CD4-positive, CD25-positive, alpha-beta regulatory T cell (primary cell): ENCODE data around the gene INSYN2A. TPM values are rescaled to one million over a fixed set of nuclear protein-coding genes. Genes with fewer than 3 reads are reported as not detected.
A peak's percentile ranks its signal among the peaks of the same experiment; 100 is the strongest.

Experiments used
- ATAC-seq, 2 donors: fragments of 150-1000 bp; cut with Tn5 transposase; one replicate each; pipeline ENCODE4 v1.10.0; 2021; ENCODE audit warnings: low read depth in 2 of 2, moderate number of reproducible peaks in 2 of 2, moderate library complexity in 1 of 2
- DNase-seq, 3 donors: peaks; one replicate each; pipeline versions ENCODE4 v3.0.0 to v3.0.0-alpha.2; 2012 to 2022; ENCODE audit warnings: mixed read lengths in 1 of 3
- H3K27ac ChIP-seq: one replicate; pipeline ENCODE4 v1.7.0; 2013; ENCODE audit warnings: mild to moderate bottlenecking, low read length; ENCODE audit not compliant: insufficient read depth, poor library complexity, severe bottlenecking
- H3K27me3 ChIP-seq: one replicate; pipeline ENCODE4 v1.7.0; 2013; ENCODE audit warnings: low read length; ENCODE audit not compliant: control insufficient read depth, insufficient read depth
- H3K36me3 ChIP-seq: one replicate; pipeline ENCODE4 v1.7.0; 2013; ENCODE audit warnings: mild to moderate bottlenecking, low read length, moderate library complexity; ENCODE audit not compliant: control insufficient read depth, insufficient read depth
- H3K4me1 ChIP-seq: 2 replicates; pipeline ENCODE4 v1.7.0; 2013; ENCODE audit warnings: mild to moderate bottlenecking, low read length; ENCODE audit not compliant: insufficient read depth, control insufficient read depth, poor library complexity, severe bottlenecking
- H3K4me3 ChIP-seq: one replicate; pipeline ENCODE4 v1.7.0; 2013; ENCODE audit warnings: low read depth, mild to moderate bottlenecking, low read length, moderate library complexity
- H3K9me3 ChIP-seq, 2 experiments: 1 replicate in 1 of 2; 2 replicates in 1 of 2; pipeline ENCODE4 v1.7.0; 2013; ENCODE audit warnings: low read length in 2 of 2, mild to moderate bottlenecking in 1 of 2, moderate library complexity in 1 of 2; ENCODE audit not compliant: control insufficient read depth in 2 of 2
- H3K27ac Mint-ChIP-seq, 3 donors: one replicate each; pipeline ENCODE4 v1.8.0; 2020 to 2022; ENCODE audit warnings: mild to moderate bottlenecking in 3 of 3, mixed read lengths in 3 of 3, moderate library complexity in 2 of 3
- H3K27me3 Mint-ChIP-seq: one replicate; pipeline ENCODE4 v1.8.0; 2022; ENCODE audit warnings: mild to moderate bottlenecking, mixed read lengths
- H3K36me3 Mint-ChIP-seq: one replicate; pipeline ENCODE4 v1.8.0; 2020; ENCODE audit warnings: mixed read lengths
- H3K4me1 Mint-ChIP-seq, 4 donors: one replicate each; pipeline ENCODE4 v1.8.0; 2020 to 2022; ENCODE audit warnings: mixed read lengths in 4 of 4, mild to moderate bottlenecking in 1 of 4
- H3K4me3 Mint-ChIP-seq, 4 donors: one replicate each; pipeline ENCODE4 v1.8.0; 2020 to 2022; ENCODE audit warnings: mild to moderate bottlenecking in 4 of 4, mixed read lengths in 4 of 4, moderate library complexity in 3 of 4
- H3K9me3 Mint-ChIP-seq, 7 donors: one replicate each; pipeline ENCODE4 v1.8.0; 2020 to 2022; ENCODE audit warnings: mixed read lengths in 7 of 7, mild to moderate bottlenecking in 3 of 7, moderate library complexity in 2 of 7
- polyA plus RNA-seq, 4 donors: library from polyadenylated mRNA; unstranded; fragments of 300-500 nt; fragmentation: Illumina TruSeq; gene quantifications; one replicate each; pipeline ENCODE4 v1.2.3, GENCODE V29; 2021
- total RNA-seq: library from RNA; stranded (reverse); gene quantifications from one replicate; pipeline ENCODE4 v1.2.3, GENCODE V29; 2022

INSYN2A gene
- total and polyA plus RNA-seq, 5 donors from 2014 or later = not detected

GRCh38 chr10:127159648-127160245 is 36.6 kb downstream of the INSYN2A start:
- Histone ChIP-seq H3K27ac (no peak overlapping the region), H3K4me3 (no peak overlapping the region), H3K27me3 (no peaks in the 10 kb centered on the region), H3K4me1 (no peaks in the 10 kb centered on the region), H3K9me3 (no peaks in the 10 kb centered on the region), H3K36me3 (no peaks in the 10 kb centered on the region)
- DNase-seq (no peak), ATAC-seq (no peak)
- Mint-ChIP-seq H3K27me3 (no peaks in the 10 kb centered on the region), H3K9me3 (no peaks in the 10 kb centered on the region), H3K4me1 (peaks cover 0 to 3% (median 0%) of the 10 kb centered on the region in 4 donors), H3K27ac (peak overlapping the region in 1 of 3 donors; percentile 84), H3K4me3 (no peak overlapping the region), H3K36me3 (no peaks in the 10 kb centered on the region)

DNA sequence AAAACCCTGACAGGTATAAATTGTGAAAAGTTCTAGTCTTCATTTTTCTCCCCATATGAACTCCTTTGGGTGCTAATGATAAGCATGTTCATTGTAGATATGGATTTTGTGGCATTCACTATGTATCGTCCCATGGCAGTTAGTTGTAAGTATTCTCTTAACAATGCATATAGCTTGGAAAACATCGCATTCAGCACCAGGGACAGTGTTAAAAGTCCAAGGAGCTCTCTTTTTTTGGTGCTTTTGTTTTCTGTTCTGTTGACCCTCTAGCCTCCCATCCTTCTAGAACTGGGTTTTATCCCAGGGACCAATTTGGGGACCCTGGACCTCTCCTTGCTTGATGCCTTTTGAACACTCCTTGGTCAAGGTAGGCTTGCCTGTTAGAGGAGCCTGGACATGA is 37.7 kb downstream of the INSYN2A start:
- no peaks in the 10 kb centered on the region for H3K9me3 ChIP-seq
- no peaks in the 10 kb centered on the region for H3K9me3 Mint-ChIP-seq
- no peaks in the 10 kb centered on the region for H3K27me3 ChIP-seq
- H3K4me3 Mint-ChIP-seq = no peak overlapping the region
- no peak overlapping the region for H3K27ac Mint-ChIP-seq
- H3K36me3 Mint-ChIP-seq = no peaks in the 10 kb centered on the region
- no peak overlapping the region for H3K27ac ChIP-seq
- no peak overlapping the region for H3K4me3 ChIP-seq
- ATAC-seq (no peak), DNase-seq (no peak)
- no peaks in the 10 kb centered on the region for H3K27me3 Mint-ChIP-seq
- peaks cover 0 to 3% (median 0%) of the 10 kb centered on the region in 4 donors for H3K4me1 Mint-ChIP-seq
- H3K36me3 ChIP-seq = no peaks in the 10 kb centered on the region
- H3K4me1 ChIP-seq = no peaks in the 10 kb centered on the region

GRCh38 chr10:127157506-127158200 is 38.7 kb downstream of the INSYN2A start:
- Mint-ChIP-seq H3K4me3 (no peak overlapping the region), H3K27ac (no peak overlapping the region), H3K27me3 (no peaks in the 10 kb centered on the region), H3K4me1 (no peaks in the 10 kb centered on the region), H3K9me3 (no peaks in the 10 kb centered on the region), H3K36me3 (no peaks in the 10 kb centered on the region)
- no peak for ATAC-seq
- Histone ChIP-seq H3K4me1 (no peaks in the 10 kb centered on the region), H3K4me3 (no peak overlapping the region), H3K36me3 (no peaks in the 10 kb centered on the region), H3K27ac (no peak overlapping the region), H3K27me3 (no peaks in the 10 kb centered on the region), H3K9me3 (no peaks in the 10 kb centered on the region)
- no peak for DNase-seq

- H3K27me3 Mint-ChIP-seq = no peaks in the 10 kb centered on the region
- H3K4me3 Mint-ChIP-seq = no peak overlapping the region
- no peak overlapping the region for H3K27ac Mint-ChIP-seq
- no peaks in the 10 kb centered on the region for H3K36me3 Mint-ChIP-seq
- H3K4me1 ChIP-seq = no peaks in the 10 kb centered on the region
- no peak for DNase-seq
- H3K27ac ChIP-seq = no peak overlapping the region
- H3K4me3 ChIP-seq = no peak overlapping the region
- H3K27me3 ChIP-seq = no peaks in the 10 kb centered on the region
- no peaks in the 10 kb centered on the region for H3K36me3 ChIP-seq
- H3K9me3 ChIP-seq = no peaks in the 10 kb centered on the region
- ATAC-seq = no peak
- no peaks in the 10 kb centered on the region for H3K4me1 Mint-ChIP-seq
- no peaks in the 10 kb centered on the region for H3K9me3 Mint-ChIP-seq
Observed at GRCh38 chr10:127157089-127157488, 39.3 kb downstream of the INSYN2A start.

GRCh38 chr10:127154831-127155620 is 41.4 kb downstream of the INSYN2A start:
- Mint-ChIP-seq H3K4me1 (no peaks in the 10 kb centered on the region), H3K27me3 (no peaks in the 10 kb centered on the region), H3K4me3 (no peak overlapping the region), H3K36me3 (no peaks in the 10 kb centered on the region), H3K9me3 (peaks cover 0 to 2% (median 0%) of the 10 kb centered on the region in 7 donors), H3K27ac (no peak overlapping the region)
- Histone ChIP-seq H3K36me3 (no peaks in the 10 kb centered on the region), H3K27me3 (no peaks in the 10 kb centered on the region), H3K9me3 (no peaks in the 10 kb centered on the region), H3K4me3 (no peak overlapping the region), H3K27ac (no peak overlapping the region), H3K4me1 (no peaks in the 10 kb centered on the region)
- ATAC-seq (no peak), DNase-seq (no peak)

DNA sequence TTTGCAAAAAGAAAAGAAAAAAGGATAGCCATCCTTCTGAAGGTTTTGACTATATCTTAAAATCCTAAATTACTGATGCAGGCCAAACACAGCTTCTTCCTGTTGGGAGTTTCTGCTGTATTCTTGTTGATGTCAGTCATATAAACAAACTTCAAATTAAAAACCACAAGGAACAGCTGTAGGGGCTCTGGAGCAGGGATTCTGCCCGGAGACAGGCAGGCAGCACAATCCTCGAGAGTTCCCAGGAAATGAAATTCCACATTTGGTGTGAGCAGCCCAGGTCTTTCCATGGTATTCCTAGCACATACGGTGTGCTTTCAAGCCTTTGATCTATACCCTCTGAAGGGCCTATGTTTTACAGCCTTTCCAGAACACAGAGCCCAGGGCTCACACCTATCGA is 43.2 kb downstream of the INSYN2A start:
- Histone ChIP-seq H3K9me3 (no peaks in the 10 kb centered on the region), H3K27ac (no peak overlapping the region), H3K36me3 (no peaks in the 10 kb centered on the region), H3K4me1 (no peaks in the 10 kb centered on the region), H3K4me3 (no peak overlapping the region), H3K27me3 (no peaks in the 10 kb centered on the region)
- Mint-ChIP-seq H3K9me3 (peaks cover 0 to 2% (median 0%) of the 10 kb centered on the region in 7 donors), H3K4me1 (no peaks in the 10 kb centered on the region), H3K36me3 (no peaks in the 10 kb centered on the region), H3K27ac (no peak overlapping the region), H3K27me3 (no peaks in the 10 kb centered on the region), H3K4me3 (no peak overlapping the region)
- DNase-seq (no peak), ATAC-seq (no peak)

DNA sequence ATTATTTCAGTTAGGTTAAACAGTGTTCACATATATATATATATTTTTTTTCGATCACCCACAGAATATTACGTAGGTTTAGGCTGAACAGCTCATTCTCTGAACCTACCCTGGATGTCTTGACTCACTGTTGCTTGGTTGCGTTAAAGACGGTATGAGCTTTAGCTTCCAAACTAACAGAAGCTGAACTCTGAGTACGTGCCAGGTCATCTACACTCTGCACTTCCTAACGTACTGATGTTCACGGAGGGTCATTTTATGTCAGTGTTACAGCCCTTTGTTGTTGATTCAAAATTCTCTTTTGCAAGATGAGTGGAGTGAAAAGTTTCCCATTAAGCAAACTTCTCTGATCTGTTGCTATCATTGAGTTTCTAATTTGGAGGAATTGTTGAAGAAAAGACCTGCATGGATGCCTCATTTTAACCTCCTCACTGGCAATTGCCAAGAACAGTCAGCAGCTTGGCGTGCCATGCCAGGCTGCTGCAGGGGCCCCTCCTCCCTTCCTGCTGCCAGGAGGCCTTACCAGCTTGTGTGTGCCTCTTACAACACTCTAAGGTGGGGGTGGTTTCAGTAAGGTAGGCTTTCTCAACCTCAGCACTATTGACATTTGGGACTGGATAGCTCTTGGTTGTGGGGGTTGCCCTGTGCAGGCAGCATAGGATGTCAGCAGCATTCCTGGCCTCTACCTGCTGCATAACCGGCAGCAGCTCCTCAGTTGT is 44.3 kb downstream of the INSYN2A start:
- no peaks in the 10 kb centered on the region for H3K4me1 ChIP-seq
- Mint-ChIP-seq H3K4me1 (no peaks in the 10 kb centered on the region), H3K4me3 (no peak overlapping the region), H3K36me3 (no peaks in the 10 kb centered on the region), H3K27me3 (no peaks in the 10 kb centered on the region), H3K9me3 (peaks cover 0 to 2% (median 0%) of the 10 kb centered on the region in 7 donors), H3K27ac (no peak overlapping the region)
- no peak overlapping the region for H3K4me3 ChIP-seq
- ATAC-seq = no peak
- H3K36me3 ChIP-seq = no peaks in the 10 kb centered on the region
- H3K27me3 ChIP-seq = no peaks in the 10 kb centered on the region
- no peak for DNase-seq
- no peak overlapping the region for H3K27ac ChIP-seq
- H3K9me3 ChIP-seq = no peaks in the 10 kb centered on the region
